ENCODE measurements around the gene MORC3. TPM values are rescaled to one million over a fixed set of nuclear protein-coding genes. Genes with fewer than 3 reads are reported as not detected.

The MORC3 gene
- total RNA-seq, 1 experiment from 2014 or later, result 18.7 TPM

- Histone ChIP-seq H2BK15ac (ENCODE audit: low read depth, low read length) (no peak overlapping the region), H3T11ph (ENCODE audit: low read length) (no peak overlapping the region), H2BK120ac (ENCODE audit: low read depth, low read length, poor library complexity, severe bottlenecking) (no peak overlapping the region), H3K23ac (ENCODE audit: insufficient read length, low read depth, low read length) (no peak overlapping the region), H3K4ac (ENCODE audit: low read depth, low read length) (no peak overlapping the region), H4K8ac (replicated peaks; ENCODE audit: insufficient read length, low read depth, low read length) (no peak overlapping the region), H2BK20ac (ENCODE audit: low read depth, low read length, poor library complexity, severe bottlenecking) (no peak overlapping the region), H4K91ac (ENCODE audit: insufficient read length, low read depth, low read length) (no peak overlapping the region), H3K9ac (ENCODE audit: extremely low read depth, insufficient read length, low read length) (no peak overlapping the region), H2AK5ac (ENCODE audit: insufficient read length, low read length) (no peak overlapping the region), H3K56ac (ENCODE audit: insufficient read length, low read depth, low read length) (no peak overlapping the region), H2BK12ac (ENCODE audit: insufficient read length, low read depth, low read length) (no peak overlapping the region), H2AFZ (ENCODE audit: low read length) (no peak overlapping the region), H3K14ac (ENCODE audit: insufficient read depth, low read length) (no peak overlapping the region), H3K4me2 (ENCODE audit: insufficient read depth, insufficient read length, low read length) (no peak overlapping the region), H3K27ac (ENCODE audit: insufficient read length, low read depth, low read length) (no peak overlapping the region), H2BK5ac (ENCODE audit: insufficient read length, low read length) (no peak overlapping the region), H3K9me3 (ENCODE audit: control insufficient read depth, low read depth, low read length) (no peaks in the 10 kb centered on the region), H3K27me3 (ENCODE audit: insufficient read depth, low read length) (no peaks in the 10 kb centered on the region), H3K79me1 (ENCODE audit: insufficient read depth, low read depth, low read length, poor library complexity, severe bottlenecking) (no peaks in the 10 kb centered on the region), H3K79me2 (ENCODE audit: insufficient read depth, low read length) (no peaks in the 10 kb centered on the region), H3K4me1 (ENCODE audit: insufficient read depth, low read length) (no peaks in the 10 kb centered on the region; the same call in 1 of the 2 replicates), H4K5ac (ENCODE audit: insufficient read length, low read depth, low read length) (no peak overlapping the region), H4K20me1 (ENCODE audit: control insufficient read depth, insufficient read depth, insufficient read length) (peaks cover 4% of the 10 kb centered on the region), H3K18ac (ENCODE audit: insufficient read length, low read depth, low read length) (no peak overlapping the region), H3K23me2 (ENCODE audit: insufficient read length, low read depth, low read length, poor library complexity, severe bottlenecking) (no peaks in the 10 kb centered on the region)
- Mint-ChIP-seq H3K9me3 (no peaks in the 10 kb centered on the region; a peak in 1 of 5 replicates), H3K4me1 (peaks cover 11 to 19% of the 10 kb centered on the region in 2 experiments), H3K27me3 (ENCODE audit: low read depth) (no peaks in the 10 kb centered on the region), H3K36me3 (ENCODE audit: insufficient read depth in 1 of 3, low read depth in 3 of 3) (peaks cover 4 to 12% (median 5%) of the 10 kb centered on the region in 3 experiments; a peak in 5 of 7 replicates), H3K27ac (peak overlapping the region in 2 of 3 experiments; percentile 20 to 49; a peak in 3 of 7 replicates), H3K4me3 (no peak overlapping the region)
- no CpG with 5 or more reads among the region's 28 CpGs for WGBS (ENCODE audit: extremely low coverage, insufficient read length, low lambda C conversion rate)
- peak; percentile 86 for DNase-seq
- TF ChIP-seq CTCF (conservative IDR thresholded peaks at IDR 0.05), result peak; percentile 91
Observed at GRCh38 chr21:36422279-36423098, 102.5 kb downstream of the MORC3 start.
